ENCODE measurements around the gene AMPD3.

Gene AMPD3

DNA sequence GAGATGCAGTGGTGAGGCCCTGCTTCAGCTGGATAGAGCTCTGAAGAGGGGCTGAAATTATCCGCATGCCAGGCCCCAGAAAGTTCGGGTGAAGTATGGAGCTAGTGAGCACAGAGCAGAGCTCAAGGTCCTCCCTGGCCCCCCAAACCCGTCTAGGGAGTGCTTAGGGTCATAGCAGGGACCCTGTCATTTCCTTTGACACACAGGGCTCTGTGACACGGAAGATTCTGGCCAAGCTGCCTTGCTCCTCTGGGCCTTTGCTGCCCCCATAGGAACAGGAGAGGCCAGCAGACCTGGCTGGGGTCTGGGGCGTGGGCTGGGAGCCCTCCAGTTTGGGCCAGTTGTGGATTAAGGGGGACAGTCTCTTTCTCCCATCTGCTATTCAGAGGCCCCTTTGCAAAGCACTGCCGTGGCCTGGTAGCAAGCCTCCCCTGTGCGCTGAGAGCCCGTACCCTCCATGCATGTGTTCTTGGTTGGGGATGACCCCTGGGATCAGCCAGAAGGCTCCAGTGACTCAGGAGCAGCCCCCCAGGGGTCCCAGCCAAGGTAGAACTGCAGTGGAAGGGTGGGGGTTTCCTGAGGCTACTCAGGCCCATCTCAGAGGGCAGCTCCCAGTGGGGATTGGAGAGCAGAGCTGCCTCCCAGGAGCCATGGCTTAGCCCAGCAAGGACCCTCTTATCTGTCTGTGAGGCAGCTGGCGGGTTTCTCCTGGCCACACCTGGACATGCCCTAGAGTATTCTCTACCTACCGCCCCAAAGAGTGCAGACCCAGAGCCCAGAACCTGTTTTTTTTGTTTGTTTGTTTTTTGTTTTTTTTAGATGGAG, 43.6 kb downstream of the AMPD3 start:
- Histone ChIP-seq H2AFZ (ENCODE audit: insufficient read depth, low read length, poor library complexity) (no peak overlapping the region), H3K4ac (ENCODE audit: low read depth, low read length) (no peak overlapping the region), H3K27ac (ENCODE audit: low read depth, low read length) (no peak overlapping the region), H2BK120ac (ENCODE audit: insufficient read depth, low read length, poor library complexity) (no peak overlapping the region), H3K4me3 (ENCODE audit: low read depth, low read length) (no peak overlapping the region), H3K27me3 (ENCODE audit: insufficient read depth, low read length) (no peaks in the 10 kb centered on the region), H3K9me3 (ENCODE audit: insufficient read depth, low read depth, low read length) (no peaks in the 10 kb centered on the region), H3K79me2 (ENCODE audit: control insufficient read depth, insufficient read depth, low read length, poor library complexity) (no peaks in the 10 kb centered on the region), H3K79me1 (ENCODE audit: low read length) (no peaks in the 10 kb centered on the region), H3K9ac (ENCODE audit: low read length) (no peak overlapping the region), H3K14ac (ENCODE audit: low read length) (no peak overlapping the region), H3K4me1 (ENCODE audit: control insufficient read depth in 1 of 2, insufficient read depth in 2 of 2, low read length in 2 of 2) (no peaks in the 10 kb centered on the region), H4K12ac (ENCODE audit: low read depth, low read length) (no peak overlapping the region), H2BK12ac (ENCODE audit: low read length) (no peak overlapping the region), H2AK5ac (ENCODE audit: low read length) (no peak overlapping the region), H3K4me2 (ENCODE audit: low read length) (no peak overlapping the region), H3K23ac (ENCODE audit: low read length) (no peak overlapping the region), H3K18ac (ENCODE audit: low read length) (no peak overlapping the region), H4K91ac (ENCODE audit: low read depth, low read length) (no peak overlapping the region), H2BK5ac (ENCODE audit: low read depth, low read length, poor library complexity) (no peak overlapping the region), H4K8ac (ENCODE audit: low read depth, low read length) (no peak overlapping the region), H3K36me3 (ENCODE audit: control insufficient read depth in 1 of 2, insufficient read depth in 2 of 2, low read length in 2 of 2) (no peaks in the 10 kb centered on the region)
- DNase-seq: no peak
- no CpG with 5 or more reads among the region's 10 CpGs for WGBS (ENCODE audit: extremely low coverage, insufficient coverage, insufficient read length)

GRCh38 chr11:10499452-10499851, 44.4 kb downstream of the AMPD3 start:
- Histone ChIP-seq H3K4ac (ENCODE audit: low read depth, low read length) (no peak overlapping the region), H3K4me2 (ENCODE audit: low read length) (no peak overlapping the region), H2AFZ (ENCODE audit: insufficient read depth, low read length, poor library complexity) (no peak overlapping the region), H3K23ac (ENCODE audit: low read length) (no peak overlapping the region), H4K8ac (ENCODE audit: low read depth, low read length) (no peak overlapping the region), H3K18ac (ENCODE audit: low read length) (no peak overlapping the region), H3K36me3 (ENCODE audit: control insufficient read depth in 1 of 2, insufficient read depth in 2 of 2, low read length in 2 of 2) (no peaks in the 10 kb centered on the region), H3K9me3 (ENCODE audit: insufficient read depth, low read depth, low read length) (no peaks in the 10 kb centered on the region), H2BK5ac (ENCODE audit: low read depth, low read length, poor library complexity) (no peak overlapping the region), H3K4me3 (ENCODE audit: low read depth, low read length) (no peak overlapping the region), H2AK5ac (ENCODE audit: low read length) (no peak overlapping the region), H3K9ac (ENCODE audit: low read length) (no peak overlapping the region), H2BK12ac (ENCODE audit: low read length) (no peak overlapping the region), H4K91ac (ENCODE audit: low read depth, low read length) (no peak overlapping the region), H3K4me1 (ENCODE audit: control insufficient read depth in 1 of 2, insufficient read depth in 2 of 2, low read length in 2 of 2) (no peaks in the 10 kb centered on the region), H2BK120ac (ENCODE audit: insufficient read depth, low read length, poor library complexity) (no peak overlapping the region), H3K79me2 (ENCODE audit: control insufficient read depth, insufficient read depth, low read length, poor library complexity) (no peaks in the 10 kb centered on the region), H3K27ac (ENCODE audit: low read depth, low read length) (no peak overlapping the region), H3K27me3 (ENCODE audit: insufficient read depth, low read length) (no peaks in the 10 kb centered on the region), H3K14ac (ENCODE audit: low read length) (no peak overlapping the region), H3K79me1 (ENCODE audit: low read length) (no peaks in the 10 kb centered on the region), H4K12ac (ENCODE audit: low read depth, low read length) (no peak overlapping the region)
- no CpG with 5 or more reads among the region's 5 CpGs for WGBS (ENCODE audit: extremely low coverage, insufficient coverage, insufficient read length)
- DNase-seq: no peak

- no peaks in the 10 kb centered on the region for H3K27me3 ChIP-seq (ENCODE audit: insufficient read depth, low read length)
- no peak overlapping the region for H2AK5ac ChIP-seq (ENCODE audit: low read length)
- H3K4me2 ChIP-seq (ENCODE audit: low read length): no peak overlapping the region
- no peak overlapping the region for H3K4ac ChIP-seq (ENCODE audit: low read depth, low read length)
- DNase-seq: no peak
- no peak overlapping the region for H3K23ac ChIP-seq (ENCODE audit: low read length)
- no peak overlapping the region for H2BK5ac ChIP-seq (ENCODE audit: low read depth, low read length, poor library complexity)
- no peak overlapping the region for H3K14ac ChIP-seq (ENCODE audit: low read length)
- no peak overlapping the region for H4K8ac ChIP-seq (ENCODE audit: low read depth, low read length)
- no peaks in the 10 kb centered on the region for H3K36me3 ChIP-seq (ENCODE audit: control insufficient read depth in 1 of 2, insufficient read depth in 2 of 2, low read length in 2 of 2)
- H2AFZ ChIP-seq (ENCODE audit: insufficient read depth, low read length, poor library complexity): no peak overlapping the region
- no peak overlapping the region for H4K91ac ChIP-seq (ENCODE audit: low read depth, low read length)
- no peaks in the 10 kb centered on the region for H3K9me3 ChIP-seq (ENCODE audit: insufficient read depth, low read depth, low read length)
- no peak overlapping the region for H3K18ac ChIP-seq (ENCODE audit: low read length)
- no peaks in the 10 kb centered on the region for H3K79me2 ChIP-seq (ENCODE audit: control insufficient read depth, insufficient read depth, low read length, poor library complexity)
- WGBS (ENCODE audit: extremely low coverage, insufficient coverage, insufficient read length): no CpG with 5 or more reads among the region's 15 CpGs
- H2BK120ac ChIP-seq (ENCODE audit: insufficient read depth, low read length, poor library complexity): no peak overlapping the region
- no peaks in the 10 kb centered on the region for H3K4me1 ChIP-seq (ENCODE audit: control insufficient read depth in 1 of 2, insufficient read depth in 2 of 2, low read length in 2 of 2)
- H3K9ac ChIP-seq (ENCODE audit: low read length): no peak overlapping the region
- H4K12ac ChIP-seq (ENCODE audit: low read depth, low read length): no peak overlapping the region
- H3K4me3 ChIP-seq (ENCODE audit: low read depth, low read length): peak overlapping the region; percentile 15
- H2BK12ac ChIP-seq (ENCODE audit: low read length): no peak overlapping the region
- H3K27ac ChIP-seq (ENCODE audit: low read depth, low read length): no peak overlapping the region
- no peaks in the 10 kb centered on the region for H3K79me1 ChIP-seq (ENCODE audit: low read length)
These were observed 45.0 kb downstream of the AMPD3 start for GRCh38 chr11:10499874-10500601.

GRCh38 chr11:10500757-10501684, 46.0 kb downstream of the AMPD3 start:
- no peak overlapping the region for H4K8ac ChIP-seq (ENCODE audit: low read depth, low read length)
- no peak overlapping the region for H3K18ac ChIP-seq (ENCODE audit: low read length)
- H3K79me1 ChIP-seq (ENCODE audit: low read length): no peaks in the 10 kb centered on the region
- H3K9me3 ChIP-seq (ENCODE audit: insufficient read depth, low read depth, low read length): no peaks in the 10 kb centered on the region
- H3K4me3 ChIP-seq (ENCODE audit: low read depth, low read length): no peak overlapping the region
- no peaks in the 10 kb centered on the region for H3K36me3 ChIP-seq (ENCODE audit: control insufficient read depth in 1 of 2, insufficient read depth in 2 of 2, low read length in 2 of 2)
- no peak overlapping the region for H2AK5ac ChIP-seq (ENCODE audit: low read length)
- H2BK12ac ChIP-seq (ENCODE audit: low read length): no peak overlapping the region
- no peak overlapping the region for H2BK120ac ChIP-seq (ENCODE audit: insufficient read depth, low read length, poor library complexity)
- no peaks in the 10 kb centered on the region for H3K27me3 ChIP-seq (ENCODE audit: insufficient read depth, low read length)
- peak in 1 of 2 donors; percentile 59 for DNase-seq
- no peak overlapping the region for H3K27ac ChIP-seq (ENCODE audit: low read depth, low read length)
- no peak overlapping the region for H3K9ac ChIP-seq (ENCODE audit: low read length)
- no peak overlapping the region for H3K4me2 ChIP-seq (ENCODE audit: low read length)
- no peak overlapping the region for H4K12ac ChIP-seq (ENCODE audit: low read depth, low read length)
- H2BK5ac ChIP-seq (ENCODE audit: low read depth, low read length, poor library complexity): no peak overlapping the region
- no peaks in the 10 kb centered on the region for H3K79me2 ChIP-seq (ENCODE audit: control insufficient read depth, insufficient read depth, low read length, poor library complexity)
- H4K91ac ChIP-seq (ENCODE audit: low read depth, low read length): no peak overlapping the region
- no CpG with 5 or more reads among the region's 20 CpGs for WGBS (ENCODE audit: extremely low coverage, insufficient coverage, insufficient read length)
- H3K23ac ChIP-seq (ENCODE audit: low read length): no peak overlapping the region
- H2AFZ ChIP-seq (ENCODE audit: insufficient read depth, low read length, poor library complexity): no peak overlapping the region
- no peaks in the 10 kb centered on the region for H3K4me1 ChIP-seq (ENCODE audit: control insufficient read depth in 1 of 2, insufficient read depth in 2 of 2, low read length in 2 of 2)
- H3K14ac ChIP-seq (ENCODE audit: low read length): no peak overlapping the region
- H3K4ac ChIP-seq (ENCODE audit: low read depth, low read length): no peak overlapping the region
